AG08396 (cell line): ENCODE measurements around the gene NUMB.
A peak's percentile ranks its signal among the peaks of the same experiment; 100 is the strongest.

ENCODE experiments used
- DNase-seq: peaks from one replicate; pipeline ENCODE4 v3.0.0; 2012; ENCODE audit warnings: low spot score, mixed read lengths

NUMB gene

DNA sequence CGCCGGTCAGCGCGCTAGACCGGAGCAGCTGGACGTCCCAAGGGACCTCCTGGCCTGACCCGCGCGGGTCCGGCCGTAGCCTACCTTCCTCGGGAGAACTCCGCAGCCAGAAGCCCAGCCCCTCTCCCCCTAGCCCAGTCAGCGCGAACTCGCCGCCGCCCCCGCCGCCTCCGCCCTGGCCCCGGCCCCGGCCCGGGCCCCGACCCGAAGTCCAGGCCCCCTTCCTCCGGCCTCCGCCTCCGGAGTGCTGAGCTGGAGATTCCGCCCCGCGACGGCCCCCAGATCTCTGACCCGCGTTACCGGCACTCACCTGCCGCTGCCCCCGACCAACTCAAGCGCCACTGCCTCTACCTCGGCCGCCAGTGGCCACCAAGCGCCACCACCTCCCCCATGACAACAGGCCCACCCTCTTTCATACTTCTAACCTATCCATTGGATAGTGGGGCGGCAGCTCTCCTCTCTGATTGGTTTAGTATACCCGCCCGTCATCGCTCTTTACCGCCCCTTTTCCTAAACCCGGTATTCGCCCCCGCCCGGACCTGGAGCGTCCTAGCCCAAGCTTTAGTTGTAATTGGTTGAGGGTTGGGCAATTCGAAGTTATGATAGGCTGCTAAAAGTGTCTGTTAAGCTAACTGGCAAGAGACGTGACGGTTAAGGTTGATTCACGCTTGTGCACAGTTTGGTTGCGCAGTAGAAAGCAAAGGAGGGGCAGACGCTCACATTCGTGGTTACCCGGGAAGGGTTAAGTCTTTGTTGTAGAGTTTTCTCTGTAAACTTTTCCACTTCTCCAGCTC lies at the start of gene NUMB:
Gene NUMB (minus strand): TSS at position 364 of the 794 bp plus-strand sequence. CDS start 102,795 bp downstream, outside the sequence.
- DNase-seq, result peak; percentile 99

DNA sequence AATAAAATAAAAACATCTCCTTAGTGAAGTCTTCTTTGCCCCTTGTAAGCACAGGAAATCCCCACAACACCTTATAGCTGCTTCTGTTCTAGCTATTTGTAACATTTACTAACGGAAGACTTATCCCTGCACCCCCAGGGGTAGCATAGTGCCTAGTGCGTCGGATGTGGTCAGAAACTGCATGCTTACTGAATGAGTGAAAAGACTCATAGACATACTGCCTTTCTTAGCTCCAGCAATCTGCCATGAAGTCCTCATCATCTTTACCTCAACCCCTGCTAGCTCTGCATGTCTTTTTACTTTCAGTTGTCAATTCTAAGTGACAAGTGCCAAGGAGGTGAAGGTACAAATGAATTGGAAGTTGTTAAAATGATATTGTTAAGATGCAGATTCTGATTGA lies 45.3 kb upstream of the NUMB start:
- DNase-seq, result no peak

GRCh38 chr14:73502017-73502619 lies 43.8 kb upstream of the NUMB start:
- DNase-seq, result no peak

GRCh38 chr14:73500360-73500759 lies 42.0 kb upstream of the NUMB start:
- DNase-seq, result no peak

GRCh38 chr14:73494593-73494992 lies 36.2 kb upstream of the NUMB start:
- DNase-seq, result no peak

- DNase-seq, result no peak
Measured at GRCh38 chr14:73492670-73493069, 34.3 kb upstream of the NUMB start.

DNA sequence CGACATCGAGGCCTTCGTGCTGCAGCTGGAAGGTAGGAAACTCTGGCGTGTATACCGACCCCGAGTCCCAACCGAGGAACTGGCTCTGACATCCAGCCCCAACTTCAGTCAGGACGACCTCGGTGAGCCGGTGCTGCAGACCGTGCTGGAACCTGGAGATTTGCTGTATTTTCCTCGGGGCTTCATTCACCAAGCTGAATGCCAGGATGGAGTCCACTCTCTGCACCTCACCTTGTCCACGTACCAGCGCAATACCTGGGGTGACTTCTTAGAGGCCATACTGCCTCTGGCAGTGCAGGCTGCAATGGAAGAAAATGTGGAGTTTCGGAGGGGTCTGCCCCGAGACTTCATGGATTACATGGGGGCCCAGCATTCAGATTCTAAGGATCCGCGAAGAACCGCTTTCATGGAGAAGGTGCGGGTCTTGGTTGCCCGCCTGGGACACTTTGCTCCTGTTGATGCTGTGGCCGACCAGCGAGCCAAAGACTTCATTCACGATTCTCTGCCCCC lies 33.8 kb upstream of the NUMB start:
- no peak for DNase-seq

- peak; percentile 75 for DNase-seq
Measured at GRCh38 chr14:73491256-73492042, 33.1 kb upstream of the NUMB start.

- no peak for DNase-seq
Measured at GRCh38 chr14:73489481-73490175, 31.3 kb upstream of the NUMB start.

DNA sequence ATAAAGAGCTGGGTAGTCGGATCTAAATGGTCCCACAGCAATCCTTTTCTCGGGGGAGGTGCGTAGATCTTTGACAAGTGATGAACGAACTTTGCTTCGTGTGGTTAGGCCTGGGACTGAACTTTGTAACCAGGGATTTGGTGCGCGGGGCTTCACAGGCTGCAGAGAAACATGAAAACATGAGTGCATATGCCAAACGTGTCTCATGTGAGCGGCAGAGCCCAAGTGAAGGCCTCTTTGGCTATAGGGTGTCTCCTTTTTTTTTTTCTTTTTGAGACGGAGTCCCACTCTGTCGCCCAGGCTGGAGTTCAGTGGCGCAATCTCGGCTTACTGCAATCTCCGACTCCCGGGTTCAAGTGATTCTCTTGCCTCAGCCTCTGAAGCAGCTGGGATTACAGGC lies 20.3 kb upstream of the NUMB start:
- no peak for DNase-seq

DNA sequence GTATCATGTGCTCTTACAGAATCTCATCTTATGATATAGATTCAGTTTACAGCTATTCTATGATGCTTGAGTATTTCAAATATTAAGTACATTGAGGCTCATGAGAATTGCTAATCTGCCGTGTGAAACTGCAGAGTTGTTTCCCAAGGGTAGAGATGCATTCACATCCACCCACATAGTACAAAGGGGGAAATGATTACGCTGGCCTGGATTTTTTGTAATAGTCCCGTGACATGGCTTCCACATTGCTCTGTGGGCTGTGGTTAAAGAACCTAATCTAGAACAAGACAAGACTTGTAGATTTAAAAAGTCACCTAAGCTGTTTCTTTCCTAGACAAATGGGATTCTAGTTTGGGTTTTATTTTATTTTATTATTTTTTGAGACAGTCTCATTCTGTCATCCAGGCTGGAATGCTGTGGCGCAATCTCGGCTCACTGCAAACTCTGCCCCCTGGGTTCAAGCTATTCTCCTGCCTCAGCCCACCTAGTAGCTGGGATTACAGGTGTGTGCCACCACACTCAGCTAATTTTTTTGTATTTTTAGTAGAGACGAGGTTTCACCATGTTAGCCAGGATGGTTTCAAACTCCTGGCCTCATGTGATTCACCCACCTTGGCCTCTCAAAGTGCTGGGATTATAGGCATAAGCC lies 19.4 kb upstream of the NUMB start:
- DNase-seq, result no peak

DNA sequence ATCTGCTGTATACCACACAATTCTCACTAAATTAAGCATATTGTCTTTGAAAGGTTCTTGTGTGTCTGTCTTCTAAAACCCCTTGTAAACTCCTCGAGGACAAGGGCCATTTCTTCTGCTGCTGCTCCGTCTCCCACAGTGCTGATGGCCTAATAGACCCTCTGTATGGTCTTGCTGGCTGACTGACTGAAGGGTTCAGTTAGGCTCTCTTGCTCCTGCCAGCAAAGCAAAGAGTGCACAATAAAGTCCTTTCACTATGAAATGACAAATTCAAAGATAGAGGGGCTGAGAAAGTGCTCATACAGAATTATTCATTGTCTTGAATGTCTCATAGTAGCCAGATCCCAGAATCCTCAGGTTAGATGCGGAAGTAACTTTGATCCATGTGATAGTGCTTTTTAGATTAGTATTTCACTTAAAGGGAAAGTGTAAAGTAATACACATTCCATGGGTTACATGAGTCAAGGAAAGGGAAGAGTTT lies 18.1 kb upstream of the NUMB start:
- DNase-seq, result no peak

GRCh38 chr14:73474952-73475351 lies 16.6 kb upstream of the NUMB start:
- DNase-seq, result no peak

DNA sequence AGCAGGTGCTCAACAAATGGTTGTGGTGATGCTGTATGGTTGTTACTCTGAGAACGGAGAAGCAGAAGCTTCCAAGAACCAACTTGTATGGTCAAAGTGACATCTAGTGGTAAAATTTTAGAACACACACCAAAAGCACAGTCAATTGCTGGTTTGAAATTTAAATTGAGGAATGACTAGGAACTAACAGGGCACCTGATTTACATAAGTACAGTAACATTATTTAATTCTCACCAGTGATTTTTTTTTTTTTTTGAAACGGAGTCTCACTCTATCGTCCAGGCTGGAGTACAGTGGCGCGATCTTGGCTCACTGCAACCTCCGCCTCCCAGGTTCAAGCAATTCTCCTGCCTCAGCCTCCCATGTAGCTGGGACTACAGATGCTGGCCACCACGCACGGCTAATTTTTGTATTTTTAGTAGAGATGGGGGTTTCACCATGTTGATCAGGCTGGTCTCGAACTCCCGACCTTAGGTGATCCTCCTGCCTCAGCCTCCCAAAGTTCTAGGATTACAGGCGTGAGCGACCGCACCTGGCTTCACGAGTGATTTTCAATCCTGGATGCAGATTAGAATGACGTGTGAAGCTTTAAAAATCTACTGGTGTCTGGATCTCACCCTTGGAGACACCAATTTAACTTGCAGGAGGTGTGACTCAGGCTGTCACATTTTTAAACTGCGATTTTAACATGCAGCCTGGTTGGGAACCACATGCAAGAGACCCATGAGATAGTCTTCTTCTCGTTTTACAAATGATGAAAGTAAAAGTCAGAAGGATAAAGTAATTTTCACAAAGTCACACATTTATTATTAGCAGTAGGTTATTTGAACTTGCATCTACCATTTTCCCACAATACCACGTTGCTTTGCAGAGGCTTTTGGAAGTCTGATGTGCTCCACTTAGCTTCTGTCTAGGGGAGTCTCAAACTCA lies 14.1 kb upstream of the NUMB start:
- peak; percentile 61 for DNase-seq

- DNase-seq, result no peak
Measured at GRCh38 chr14:73471582-73472184, 13.3 kb upstream of the NUMB start.

GRCh38 chr14:73468828-73469375 lies 10.6 kb upstream of the NUMB start:
- DNase-seq, result no peak

DNA sequence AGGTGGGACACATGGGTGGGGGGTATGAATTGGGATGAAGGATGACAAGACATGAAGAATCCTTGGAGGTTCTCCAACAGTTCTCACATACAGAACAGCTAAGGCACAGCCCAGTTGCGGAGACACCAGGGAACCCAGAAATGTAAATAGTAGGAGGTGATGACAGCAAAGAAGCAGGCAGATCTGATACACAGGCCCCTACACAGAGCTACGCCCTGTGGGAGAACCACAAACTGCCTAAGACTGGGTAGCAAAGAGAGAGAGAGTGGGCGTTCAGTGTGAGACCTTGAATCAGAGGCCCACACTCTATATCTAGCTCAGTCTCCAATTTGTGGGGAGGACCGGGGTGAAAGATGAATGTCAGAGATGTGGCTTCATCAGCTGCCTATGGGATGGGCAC lies 9.5 kb upstream of the NUMB start:
- peak; percentile 51 for DNase-seq

DNA sequence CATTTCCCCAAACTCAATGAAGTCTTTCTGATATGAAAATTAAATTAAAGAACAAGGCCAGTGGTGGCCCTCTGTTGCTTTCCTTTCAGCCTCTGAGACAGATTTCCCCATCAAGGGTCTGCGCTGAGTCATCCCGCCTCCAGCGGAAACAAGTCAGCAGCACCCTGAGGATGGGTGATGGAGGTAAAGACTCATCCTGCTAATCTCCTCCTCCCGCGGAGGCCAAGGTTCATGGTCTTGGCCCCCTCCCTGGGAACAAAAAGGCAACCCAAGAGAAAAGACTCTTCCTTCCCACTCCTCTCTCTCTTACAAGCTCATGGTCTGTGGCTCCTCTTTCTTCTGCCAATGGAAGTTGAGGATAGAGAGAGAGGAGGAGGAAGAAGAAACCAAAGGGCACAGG lies 9.0 kb upstream of the NUMB start:
- DNase-seq, result no peak

GRCh38 chr14:73466861-73467260 lies 8.5 kb upstream of the NUMB start:
- DNase-seq, result no peak
